ENCODE measurements around the gene PLLP. TPM values are rescaled to one million over a fixed set of nuclear protein-coding genes. Genes with fewer than 3 reads are reported as not detected.

PLLP gene
- total and polyA plus RNA-seq, 2 donors from 2014 or later = 64.4 to 83.8 TPM

- no peak for TF ChIP-seq CTCF (IDR thresholded peaks at IDR 0.05; ENCODE audit: borderline replicate concordance, extremely low read depth, insufficient read depth)
- H3K4me1 ChIP-seq (ENCODE audit: control insufficient read depth in 2 of 3, insufficient read depth in 2 of 3, low read depth in 1 of 3, low read length in 3 of 3) = no peaks in the 10 kb centered on the region
- no peak overlapping the region for H3K4me3 ChIP-seq (ENCODE audit: low read length in 3 of 3)
- no peaks in the 10 kb centered on the region for H3K27me3 ChIP-seq (ENCODE audit: control insufficient read depth, insufficient read depth, low read length)
- H3K9ac ChIP-seq (ENCODE audit: low read length in 3 of 3) = no peak overlapping the region
- no peak overlapping the region for H3K27ac ChIP-seq (ENCODE audit: low read depth in 2 of 2, low read length in 2 of 2)
- DNase-seq (no peak), FAIRE-seq (no peak)
- intact Hi-C loops (cut with DNase I) = no loop called here
- peaks cover 0 to 3% (median 0%) of the 10 kb centered on the region in 3 donors for H3K9me3 ChIP-seq (ENCODE audit: control insufficient read depth in 2 of 3, insufficient read depth in 1 of 3, low read length in 3 of 3)
- H3K36me3 ChIP-seq (ENCODE audit: control insufficient read depth in 2 of 3, insufficient read depth in 3 of 3, low read length in 3 of 3) = no peaks in the 10 kb centered on the region
These were observed 45.4 kb upstream of the PLLP start for GRCh38 chr16:57329718-57330327.

DNA sequence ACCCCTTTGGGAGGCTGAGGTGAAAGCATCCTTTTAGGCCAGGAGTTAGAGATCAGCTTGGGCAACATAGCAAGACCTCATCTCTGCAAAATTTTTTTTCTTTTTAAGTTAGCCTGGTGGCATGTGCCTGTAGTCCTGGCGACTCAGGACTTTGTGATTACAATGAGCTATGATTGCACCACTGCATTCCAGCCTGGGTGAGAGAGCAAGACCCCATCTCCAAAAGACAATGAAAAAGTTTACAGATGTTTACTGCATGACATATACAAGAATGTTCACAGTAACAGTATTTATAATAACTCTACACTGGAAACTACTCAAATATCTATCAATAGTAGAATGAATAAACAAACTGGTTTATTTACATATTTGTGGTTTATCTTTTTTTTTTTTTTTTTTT is 41.0 kb upstream of the PLLP start:
- no peak overlapping the region for H3K27ac ChIP-seq (ENCODE audit: low read depth in 2 of 2, low read length in 2 of 2)
- no peaks in the 10 kb centered on the region for H3K36me3 ChIP-seq (ENCODE audit: control insufficient read depth in 2 of 3, insufficient read depth in 3 of 3, low read length in 3 of 3)
- no peak overlapping the region for H3K4me3 ChIP-seq (ENCODE audit: low read length in 3 of 3)
- no peak for FAIRE-seq
- H3K27me3 ChIP-seq (ENCODE audit: control insufficient read depth, insufficient read depth, low read length) = no peaks in the 10 kb centered on the region
- TF ChIP-seq CTCF (IDR thresholded peaks at IDR 0.05; ENCODE audit: borderline replicate concordance, extremely low read depth, insufficient read depth) = no peak
- H3K9ac ChIP-seq (ENCODE audit: low read length in 3 of 3) = no peak overlapping the region
- no peak for DNase-seq
- H3K4me1 ChIP-seq (ENCODE audit: control insufficient read depth in 2 of 3, insufficient read depth in 2 of 3, low read depth in 1 of 3, low read length in 3 of 3) = no peaks in the 10 kb centered on the region
- peaks cover 0 to 3% (median 0%) of the 10 kb centered on the region in 3 donors for H3K9me3 ChIP-seq (ENCODE audit: control insufficient read depth in 2 of 3, insufficient read depth in 1 of 3, low read length in 3 of 3)
- intact Hi-C loops (cut with DNase I) = no loop called here

- Histone ChIP-seq H3K27me3 (ENCODE audit: control insufficient read depth, insufficient read depth, low read length) (no peaks in the 10 kb centered on the region), H3K27ac (ENCODE audit: low read depth in 2 of 2, low read length in 2 of 2) (no peak overlapping the region), H3K4me3 (ENCODE audit: low read length in 3 of 3) (no peak overlapping the region), H3K9me3 (ENCODE audit: control insufficient read depth in 2 of 3, insufficient read depth in 1 of 3, low read length in 3 of 3) (peaks cover 0 to 3% (median 0%) of the 10 kb centered on the region in 3 donors), H3K4me1 (ENCODE audit: control insufficient read depth in 2 of 3, insufficient read depth in 2 of 3, low read depth in 1 of 3, low read length in 3 of 3) (no peaks in the 10 kb centered on the region), H3K36me3 (ENCODE audit: control insufficient read depth in 2 of 3, insufficient read depth in 3 of 3, low read length in 3 of 3) (no peaks in the 10 kb centered on the region), H3K9ac (ENCODE audit: low read length in 3 of 3) (no peak overlapping the region)
- FAIRE-seq = no peak
- no peak for DNase-seq
- intact Hi-C loops (cut with DNase I) = no loop called here
- TF ChIP-seq CTCF (IDR thresholded peaks at IDR 0.05; ENCODE audit: borderline replicate concordance, extremely low read depth, insufficient read depth) = no peak
These were observed 40.3 kb upstream of the PLLP start for GRCh38 chr16:57324749-57325148.

DNA sequence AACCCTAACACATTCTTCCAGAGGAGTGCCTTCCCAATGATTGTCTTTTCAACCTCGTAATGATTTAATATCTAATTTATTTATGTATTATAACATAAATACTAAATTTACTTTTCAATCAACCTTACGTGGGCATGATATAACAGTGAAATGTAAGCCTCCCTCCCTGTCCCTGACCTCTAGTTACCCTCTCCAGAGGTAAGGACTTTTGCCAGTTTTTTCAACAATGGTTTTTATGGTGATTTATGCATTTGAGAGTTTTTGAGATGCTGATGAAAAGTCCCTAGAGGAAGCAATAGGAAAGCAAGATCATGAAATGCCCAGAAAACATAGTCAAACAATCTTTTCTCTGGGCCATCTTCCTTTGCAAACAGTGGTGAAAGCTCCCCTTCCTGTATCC is 35.2 kb upstream of the PLLP start:
- Histone ChIP-seq H3K4me3 (ENCODE audit: low read length in 3 of 3) (no peak overlapping the region), H3K27me3 (ENCODE audit: control insufficient read depth, insufficient read depth, low read length) (no peaks in the 10 kb centered on the region), H3K9ac (ENCODE audit: low read length in 3 of 3) (no peak overlapping the region), H3K36me3 (ENCODE audit: control insufficient read depth in 2 of 3, insufficient read depth in 3 of 3, low read length in 3 of 3) (no peaks in the 10 kb centered on the region), H3K27ac (ENCODE audit: low read depth in 2 of 2, low read length in 2 of 2) (no peak overlapping the region), H3K9me3 (ENCODE audit: control insufficient read depth in 2 of 3, insufficient read depth in 1 of 3, low read length in 3 of 3) (no peaks in the 10 kb centered on the region), H3K4me1 (ENCODE audit: control insufficient read depth in 2 of 3, insufficient read depth in 2 of 3, low read depth in 1 of 3, low read length in 3 of 3) (peaks cover 0 to 8% (median 5%) of the 10 kb centered on the region in 3 donors)
- intact Hi-C loops (cut with DNase I) = no loop called here
- DNase-seq (no peak), FAIRE-seq (no peak)
- no peak for TF ChIP-seq CTCF (IDR thresholded peaks at IDR 0.05; ENCODE audit: borderline replicate concordance, extremely low read depth, insufficient read depth)

All from kidney (tissue), 14 donors.